WTC11 (cell line): ENCODE measurements around the gene BNIP2. TPM values are rescaled to one million over a fixed set of nuclear protein-coding genes. Genes with fewer than 3 reads are reported as not detected.

Experiments
- ATAC-seq: fragments of 200-7000 bp; cut with Tn5 transposase; 2 replicates; pipeline ENCODE4 v1.10.0; 2021; ENCODE audit warnings: mild to moderate bottlenecking, moderate library complexity
- CTCF ChIA-PET: fragments of 300-600 bp; sonication (Branson Sonifier 250); formaldehyde crosslinking; loops from one replicate; lab custom pipeline; 2021; ENCODE audit warnings: antibody characterized with exemption; lab: Charles Lee
- POLR2A ChIA-PET: fragments of 350-600 bp; sonication (Branson Sonifier 250); formaldehyde crosslinking; loops from one replicate; lab custom pipeline; 2021; ENCODE audit warnings: antibody characterized with exemption; lab: Charles Lee
- DNase-seq: peaks from one replicate; pipeline ENCODE4 v3.0.0; 2021; ENCODE audit warnings: low spot score
- H3K27ac Mint-ChIP-seq: 2 replicates; pipeline ENCODE4 v1.8.0; 2021; ENCODE audit warnings: mixed read lengths
- H3K27me3 Mint-ChIP-seq: 2 replicates; pipeline ENCODE4 v1.8.0; 2021; ENCODE audit warnings: low read depth, mild to moderate bottlenecking, moderate library complexity, mixed read lengths
- H3K36me3 Mint-ChIP-seq: 2 replicates; pipeline ENCODE4 v1.8.0; 2021; ENCODE audit warnings: mixed read lengths
- H3K4me1 Mint-ChIP-seq: 2 replicates; pipeline ENCODE4 v1.8.0; 2022; ENCODE audit warnings: mixed read lengths
- H3K4me3 Mint-ChIP-seq: 2 replicates; pipeline ENCODE4 v1.8.0; 2021; ENCODE audit warnings: mild to moderate bottlenecking, moderate library complexity, mixed read lengths
- H3K9me3 Mint-ChIP-seq: 2 replicates; pipeline ENCODE4 v1.8.0; 2021; ENCODE audit warnings: mixed read lengths
- ATF6 ChIP-seq: sonication (generic); formaldehyde crosslinking; IDR thresholded peaks from 2 replicates; pipeline ENCODE4 v1.8.1; 2023; ENCODE audit warnings: mild to moderate bottlenecking, missing genetic modification reagents
- CREM ChIP-seq: sonication (generic); formaldehyde crosslinking; IDR thresholded peaks from 2 replicates; pipeline ENCODE4 v1.8.1; 2022; ENCODE audit warnings: mild to moderate bottlenecking, missing genetic modification reagents, moderate library complexity
- E2F5 ChIP-seq: sonication (generic); formaldehyde crosslinking; IDR thresholded peaks from 2 replicates; pipeline ENCODE4 v1.8.1; 2022; ENCODE audit warnings: mild to moderate bottlenecking, moderate library complexity, missing genetic modification reagents
- ETV6 ChIP-seq: sonication (generic); formaldehyde crosslinking; IDR thresholded peaks from 2 replicates; pipeline ENCODE4 v1.8.1; 2022; ENCODE audit warnings: mild to moderate bottlenecking, missing genetic modification reagents
- FOXJ3 ChIP-seq: sonication (generic); formaldehyde crosslinking; IDR thresholded peaks from 2 replicates; pipeline ENCODE4 v1.9.0; 2021; ENCODE audit warnings: missing genetic modification reagents, mild to moderate bottlenecking, borderline replicate concordance
- FOXP4 ChIP-seq: sonication (generic); formaldehyde crosslinking; IDR thresholded peaks from 2 replicates; pipeline ENCODE4 v1.8.0; 2022; ENCODE audit warnings: mild to moderate bottlenecking, missing genetic modification reagents
- JAZF1 ChIP-seq: fragments of 250-450 bp; sonication (Bioruptor Pico); IDR thresholded peaks from 2 replicates; pipeline ENCODE4 v1.9.0; 2021; ENCODE audit warnings: moderate library complexity, mild to moderate bottlenecking, inconsistent platforms
- KAT7 ChIP-seq: sonication (generic); formaldehyde crosslinking; IDR thresholded peaks from 2 replicates; pipeline ENCODE4 v1.8.1; 2023; ENCODE audit warnings: missing genetic modification reagents, mild to moderate bottlenecking, borderline replicate concordance
- NFATC4 ChIP-seq: fragments of 250-450 bp; sonication (Bioruptor Pico); IDR thresholded peaks from 2 replicates; pipeline ENCODE4 v1.9.0; 2021; ENCODE audit warnings: mild to moderate bottlenecking
- NFE2L1 ChIP-seq: sonication (generic); formaldehyde crosslinking; IDR thresholded peaks from 2 replicates; pipeline ENCODE4 v1.8.1; 2023; ENCODE audit warnings: missing genetic modification reagents
- NFYB ChIP-seq: sonication (generic); formaldehyde crosslinking; conservative IDR thresholded peaks from 2 replicates; pipeline ENCODE4 v1.8.0; 2022; ENCODE audit warnings: low read depth, missing genetic modification reagents
- PRRX2 ChIP-seq: fragments of 250-450 bp; sonication (Bioruptor Pico); IDR thresholded peaks from 2 replicates; pipeline ENCODE4 v1.8.0; 2021; ENCODE audit warnings: mild to moderate bottlenecking
- SMAD4 ChIP-seq: sonication (generic); formaldehyde crosslinking; IDR thresholded peaks from 2 replicates; pipeline ENCODE4 v1.8.0; 2022; ENCODE audit warnings: mild to moderate bottlenecking, missing genetic modification reagents
- ZNF219 ChIP-seq: sonication (generic); formaldehyde crosslinking; IDR thresholded peaks from 2 replicates; pipeline ENCODE4 v1.8.0; 2023; ENCODE audit warnings: missing genetic modification reagents, mild to moderate bottlenecking, borderline replicate concordance
- ZNF263 ChIP-seq: sonication (generic); formaldehyde crosslinking; IDR thresholded peaks from 2 replicates; pipeline ENCODE4 v1.8.1; 2022; ENCODE audit warnings: low read depth, mild to moderate bottlenecking, moderate library complexity, missing genetic modification reagents
- ZNF416 ChIP-seq: fragments of 250-450 bp; sonication (Bioruptor Pico); IDR thresholded peaks from 2 replicates; pipeline ENCODE4 v1.9.0; 2021; ENCODE audit warnings: mild to moderate bottlenecking, inconsistent platforms
- ZNF423 ChIP-seq: fragments of 250-450 bp; sonication (Bioruptor Pico); IDR thresholded peaks from 2 replicates; pipeline ENCODE4 v2.1.2; 2022; ENCODE audit warnings: mild to moderate bottlenecking, moderate library complexity
- ZNF671 ChIP-seq: fragments of 250-450 bp; sonication (Bioruptor Pico); IDR thresholded peaks from 2 replicates; pipeline ENCODE4 v1.8.0; 2021; ENCODE audit warnings: mild to moderate bottlenecking
- total RNA-seq: library from RNA; stranded (reverse); gene quantifications from 3 replicates; pipeline ENCODE4 v1.2.3, GENCODE V29; 2021
- TF ChIP-seq, protein P1 (sequence below): sonication (generic); formaldehyde crosslinking; IDR thresholded peaks from 2 replicates; pipeline ENCODE4 v1.8.0; 2023; ENCODE audit warnings: mild to moderate bottlenecking, missing genetic modification reagents
- TF ChIP-seq, protein P2 (sequence below): sonication (generic); formaldehyde crosslinking; IDR thresholded peaks from 2 replicates; pipeline ENCODE4 v1.8.1; 2023; ENCODE audit warnings: mild to moderate bottlenecking, missing genetic modification reagents, moderate library complexity
- TF ChIP-seq, protein P3 (sequence below): fragments of 250-450 bp; sonication (Bioruptor Pico); IDR thresholded peaks from 2 replicates; pipeline ENCODE4 v1.9.0; 2021; ENCODE audit warnings: mild to moderate bottlenecking
- TF ChIP-seq, protein P4 (sequence below): sonication (generic); formaldehyde crosslinking; IDR thresholded peaks from 2 replicates; pipeline ENCODE4 v1.8.1; 2023; ENCODE audit warnings: mild to moderate bottlenecking, missing genetic modification reagents, borderline replicate concordance
- TF ChIP-seq, protein P5 (sequence below): sonication (generic); formaldehyde crosslinking; IDR thresholded peaks from 2 replicates; pipeline ENCODE4 v1.8.1; 2023; ENCODE audit warnings: mild to moderate bottlenecking, missing genetic modification reagents

Gene BNIP2
- total RNA-seq, 1 experiment from 2014 or later: 40.3 TPM

GRCh38 chr15:59680870-59681269, 8.2 kb downstream of the BNIP2 start:
- POLR2A ChIA-PET: interaction anchor here (0.6 kb wide), 1 partner anchor 1687 kb away, joined by 3 read pairs; no protein-coding TSS in a partner anchor
- ATAC-seq (no peak), DNase-seq (no peak)
- no peaks in the 10 kb centered on the region for H3K27me3 Mint-ChIP-seq
- H3K9me3 Mint-ChIP-seq: no peaks in the 10 kb centered on the region
- CTCF ChIA-PET: interaction anchor here (0.7 kb wide), 1 partner anchor 84 kb away, joined by 3 read pairs; no protein-coding TSS in a partner anchor
- no peak overlapping the region for H3K4me3 Mint-ChIP-seq
- H3K36me3 Mint-ChIP-seq: peaks cover 60% of the 10 kb centered on the region
- TF ChIP-seq, protein P1, sequence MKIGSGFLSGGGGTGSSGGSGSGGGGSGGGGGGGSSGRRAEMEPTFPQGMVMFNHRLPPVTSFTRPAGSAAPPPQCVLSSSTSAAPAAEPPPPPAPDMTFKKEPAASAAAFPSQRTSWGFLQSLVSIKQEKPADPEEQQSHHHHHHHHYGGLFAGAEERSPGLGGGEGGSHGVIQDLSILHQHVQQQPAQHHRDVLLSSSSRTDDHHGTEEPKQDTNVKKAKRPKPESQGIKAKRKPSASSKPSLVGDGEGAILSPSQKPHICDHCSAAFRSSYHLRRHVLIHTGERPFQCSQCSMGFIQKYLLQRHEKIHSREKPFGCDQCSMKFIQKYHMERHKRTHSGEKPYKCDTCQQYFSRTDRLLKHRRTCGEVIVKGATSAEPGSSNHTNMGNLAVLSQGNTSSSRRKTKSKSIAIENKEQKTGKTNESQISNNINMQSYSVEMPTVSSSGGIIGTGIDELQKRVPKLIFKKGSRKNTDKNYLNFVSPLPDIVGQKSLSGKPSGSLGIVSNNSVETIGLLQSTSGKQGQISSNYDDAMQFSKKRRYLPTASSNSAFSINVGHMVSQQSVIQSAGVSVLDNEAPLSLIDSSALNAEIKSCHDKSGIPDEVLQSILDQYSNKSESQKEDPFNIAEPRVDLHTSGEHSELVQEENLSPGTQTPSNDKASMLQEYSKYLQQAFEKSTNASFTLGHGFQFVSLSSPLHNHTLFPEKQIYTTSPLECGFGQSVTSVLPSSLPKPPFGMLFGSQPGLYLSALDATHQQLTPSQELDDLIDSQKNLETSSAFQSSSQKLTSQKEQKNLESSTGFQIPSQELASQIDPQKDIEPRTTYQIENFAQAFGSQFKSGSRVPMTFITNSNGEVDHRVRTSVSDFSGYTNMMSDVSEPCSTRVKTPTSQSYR (CRISPR knock-in tag): no peak
- TF ChIP-seq KAT7 (CRISPR knock-in tag) (no peak), PRRX2 (CRISPR knock-in tag) (no peak), NFATC4 (no peak), FOXP4 (CRISPR knock-in tag) (no peak), ZNF671 (CRISPR knock-in tag) (no peak), ETV6 (CRISPR knock-in tag) (no peak)
- TF ChIP-seq, protein P2, sequence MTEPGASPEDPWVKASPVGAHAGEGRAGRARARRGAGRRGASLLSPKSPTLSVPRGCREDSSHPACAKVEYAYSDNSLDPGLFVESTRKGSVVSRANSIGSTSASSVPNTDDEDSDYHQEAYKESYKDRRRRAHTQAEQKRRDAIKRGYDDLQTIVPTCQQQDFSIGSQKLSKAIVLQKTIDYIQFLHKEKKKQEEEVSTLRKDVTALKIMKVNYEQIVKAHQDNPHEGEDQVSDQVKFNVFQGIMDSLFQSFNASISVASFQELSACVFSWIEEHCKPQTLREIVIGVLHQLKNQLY (CRISPR knock-in tag): no peak
- TF ChIP-seq, protein P3, sequence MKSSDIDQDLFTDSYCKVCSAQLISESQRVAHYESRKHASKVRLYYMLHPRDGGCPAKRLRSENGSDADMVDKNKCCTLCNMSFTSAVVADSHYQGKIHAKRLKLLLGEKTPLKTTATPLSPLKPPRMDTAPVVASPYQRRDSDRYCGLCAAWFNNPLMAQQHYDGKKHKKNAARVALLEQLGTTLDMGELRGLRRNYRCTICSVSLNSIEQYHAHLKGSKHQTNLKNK: no peak
- no peak overlapping the region for H3K27ac Mint-ChIP-seq
- no peaks in the 10 kb centered on the region for H3K4me1 Mint-ChIP-seq

GRCh38 chr15:59680346-59680745, 8.8 kb downstream of the BNIP2 start:
- Mint-ChIP-seq H3K27me3 (no peaks in the 10 kb centered on the region), H3K4me1 (no peaks in the 10 kb centered on the region), H3K4me3 (no peak overlapping the region), H3K27ac (no peak overlapping the region), H3K9me3 (no peaks in the 10 kb centered on the region), H3K36me3 (peaks cover 61% of the 10 kb centered on the region)
- DNase-seq (no peak), ATAC-seq (no peak)
- ChIA-PET POLR2A (no interaction called here), CTCF (no interaction called here)
- TF ChIP-seq NFE2L1 (CRISPR knock-in tag) (no peak), CREM (CRISPR knock-in tag) (no peak), SMAD4 (CRISPR knock-in tag) (no peak), ZNF219 (CRISPR knock-in tag) (no peak), ZNF416 (no peak), ATF6 (CRISPR knock-in tag) (no peak), NFYB (CRISPR knock-in tag) (no peak), ZNF263 (CRISPR knock-in tag) (no peak), E2F5 (CRISPR knock-in tag) (no peak), FOXJ3 (no peak), ZNF423 (no peak), JAZF1 (no peak)
- TF ChIP-seq, protein P4, sequence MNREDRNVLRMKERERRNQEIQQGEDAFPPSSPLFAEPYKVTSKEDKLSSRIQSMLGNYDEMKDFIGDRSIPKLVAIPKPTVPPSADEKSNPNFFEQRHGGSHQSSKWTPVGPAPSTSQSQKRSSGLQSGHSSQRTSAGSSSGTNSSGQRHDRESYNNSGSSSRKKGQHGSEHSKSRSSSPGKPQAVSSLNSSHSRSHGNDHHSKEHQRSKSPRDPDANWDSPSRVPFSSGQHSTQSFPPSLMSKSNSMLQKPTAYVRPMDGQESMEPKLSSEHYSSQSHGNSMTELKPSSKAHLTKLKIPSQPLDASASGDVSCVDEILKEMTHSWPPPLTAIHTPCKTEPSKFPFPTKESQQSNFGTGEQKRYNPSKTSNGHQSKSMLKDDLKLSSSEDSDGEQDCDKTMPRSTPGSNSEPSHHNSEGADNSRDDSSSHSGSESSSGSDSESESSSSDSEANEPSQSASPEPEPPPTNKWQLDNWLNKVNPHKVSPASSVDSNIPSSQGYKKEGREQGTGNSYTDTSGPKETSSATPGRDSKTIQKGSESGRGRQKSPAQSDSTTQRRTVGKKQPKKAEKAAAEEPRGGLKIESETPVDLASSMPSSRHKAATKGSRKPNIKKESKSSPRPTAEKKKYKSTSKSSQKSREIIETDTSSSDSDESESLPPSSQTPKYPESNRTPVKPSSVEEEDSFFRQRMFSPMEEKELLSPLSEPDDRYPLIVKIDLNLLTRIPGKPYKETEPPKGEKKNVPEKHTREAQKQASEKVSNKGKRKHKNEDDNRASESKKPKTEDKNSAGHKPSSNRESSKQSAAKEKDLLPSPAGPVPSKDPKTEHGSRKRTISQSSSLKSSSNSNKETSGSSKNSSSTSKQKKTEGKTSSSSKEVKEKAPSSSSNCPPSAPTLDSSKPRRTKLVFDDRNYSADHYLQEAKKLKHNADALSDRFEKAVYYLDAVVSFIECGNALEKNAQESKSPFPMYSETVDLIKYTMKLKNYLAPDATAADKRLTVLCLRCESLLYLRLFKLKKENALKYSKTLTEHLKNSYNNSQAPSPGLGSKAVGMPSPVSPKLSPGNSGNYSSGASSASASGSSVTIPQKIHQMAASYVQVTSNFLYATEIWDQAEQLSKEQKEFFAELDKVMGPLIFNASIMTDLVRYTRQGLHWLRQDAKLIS (CRISPR knock-in tag): no peak
- TF ChIP-seq, protein P5, sequence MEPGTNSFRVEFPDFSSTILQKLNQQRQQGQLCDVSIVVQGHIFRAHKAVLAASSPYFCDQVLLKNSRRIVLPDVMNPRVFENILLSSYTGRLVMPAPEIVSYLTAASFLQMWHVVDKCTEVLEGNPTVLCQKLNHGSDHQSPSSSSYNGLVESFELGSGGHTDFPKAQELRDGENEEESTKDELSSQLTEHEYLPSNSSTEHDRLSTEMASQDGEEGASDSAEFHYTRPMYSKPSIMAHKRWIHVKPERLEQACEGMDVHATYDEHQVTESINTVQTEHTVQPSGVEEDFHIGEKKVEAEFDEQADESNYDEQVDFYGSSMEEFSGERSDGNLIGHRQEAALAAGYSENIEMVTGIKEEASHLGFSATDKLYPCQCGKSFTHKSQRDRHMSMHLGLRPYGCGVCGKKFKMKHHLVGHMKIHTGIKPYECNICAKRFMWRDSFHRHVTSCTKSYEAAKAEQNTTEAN (CRISPR knock-in tag): no peak
